Esophagus squamous epithelium (tissue), 5 donors: ENCODE measurements around the gene ANKS1B. TPM values are rescaled to one million over a fixed set of nuclear protein-coding genes. Genes with fewer than 3 reads are reported as not detected.

Experiments
- DNase-seq: peaks from one replicate; lab custom pipeline; 2025; lab: John Stamatoyannopoulos, UW
- H3K27ac ChIP-seq, 4 donors: fragments of 200-600 bp; sonication (generic); one replicate each; pipeline ENCODE4 v1.5.1; 2016 to 2019; ENCODE audit warnings: mild to moderate bottlenecking in 1 of 4
- H3K27me3 ChIP-seq, 4 donors: fragments of 200-600 bp; sonication (generic); 1 replicate in 3 of 4; 2 replicates in 1 of 4; pipeline versions ENCODE4 v1.5.1 to v1.6.0; 2017 to 2021; ENCODE audit warnings: antibody characterized with exemption in 1 of 4
- H3K36me3 ChIP-seq, 3 donors: fragments of 200-600 bp; sonication (generic); one replicate each; pipeline ENCODE4 v1.5.1; 2016 to 2019
- H3K4me1 ChIP-seq, 3 donors: fragments of 200-600 bp; sonication (generic); one replicate each; pipeline ENCODE4 v1.5.1; 2017 to 2019
- H3K4me3 ChIP-seq, 4 donors: fragments of 200-600 bp; sonication (generic); 1 replicate in 3 of 4; 2 replicates in 1 of 4; pipeline ENCODE4 v1.5.1; 2016 to 2019; ENCODE audit warnings: mild to moderate bottlenecking in 2 of 4, moderate library complexity in 1 of 4
- H3K9me3 ChIP-seq, 3 donors: fragments of 200-600 bp; sonication (generic); one replicate each; pipeline ENCODE4 v1.5.1; 2016 to 2019
- POLR2A ChIP-seq, 4 donors: fragments of 450-650 bp; IDR thresholded peaks; one replicate each; pipeline ENCODE4 v1.6.1; 2017; ENCODE audit warnings: antibody characterized with exemption in 4 of 4, mild to moderate bottlenecking in 4 of 4, moderate library complexity in 3 of 4
- WGBS, 2 donors: methylation state at CpG; one replicate each; pipeline ENCODE4 v1.1.5; 2018; 5-methylcytosine and 5-hydroxymethylcytosine counted together
- intact Hi-C: fragments of 100-400 bp; cut with DNase I; formaldehyde crosslinking; loops from one replicate; pipeline ENCODE4 v1.15.0; 2022
- total RNA-seq, 4 donors: library from RNA; depleted of rRNA; stranded (reverse); fragments of >200 nt; gene quantifications; one replicate each; pipeline ENCODE4 v1.1.0, GENCODE V29; 2016
- TF ChIP-seq, protein P1 (sequence below), 6 experiments: fragments of 450-650 bp in 4 of 6; fragments of 200-600 bp in 2 of 6; sonication (generic) in 2 of 6; IDR thresholded peaks; one replicate each; pipeline ENCODE4 v1.5.1; 2016 to 2019; ENCODE audit warnings: antibody characterized with exemption in 6 of 6, mild to moderate bottlenecking in 4 of 6, moderate library complexity in 4 of 6
- donor health status: DM: yes; HTN: yes; CAD: no.

Gene ANKS1B
- total RNA-seq, 4 donors from 2014 or later, result 1.6 to 15.8 (median 8.1) TPM

DNA sequence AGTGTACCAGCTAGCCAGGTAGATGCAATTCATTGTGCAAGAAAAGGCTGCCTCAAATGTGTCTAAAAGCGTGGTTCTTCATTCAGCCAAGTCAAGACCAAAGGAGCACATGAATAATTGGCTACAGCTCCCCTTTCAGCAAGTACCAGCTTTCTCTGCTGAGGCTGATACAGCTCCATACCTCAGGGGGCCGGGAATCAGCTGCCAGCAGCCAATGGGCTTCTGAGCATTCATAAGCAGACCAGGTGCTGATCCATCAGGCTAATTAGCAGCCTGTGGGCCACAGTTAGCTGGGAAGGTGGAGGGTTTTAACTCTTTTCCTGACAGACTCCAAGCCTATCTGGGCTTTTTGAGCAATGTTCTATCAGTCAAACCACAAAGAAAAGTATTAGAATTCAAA lies 1075.0 kb downstream of the ANKS1B start:
- Histone ChIP-seq H3K27ac (no peak overlapping the region), H3K9me3 (no peaks in the 10 kb centered on the region)
- WGBS, 2 donors, result 28 to 47% methylated on average over 2 of the region's 2 CpGs

DNA sequence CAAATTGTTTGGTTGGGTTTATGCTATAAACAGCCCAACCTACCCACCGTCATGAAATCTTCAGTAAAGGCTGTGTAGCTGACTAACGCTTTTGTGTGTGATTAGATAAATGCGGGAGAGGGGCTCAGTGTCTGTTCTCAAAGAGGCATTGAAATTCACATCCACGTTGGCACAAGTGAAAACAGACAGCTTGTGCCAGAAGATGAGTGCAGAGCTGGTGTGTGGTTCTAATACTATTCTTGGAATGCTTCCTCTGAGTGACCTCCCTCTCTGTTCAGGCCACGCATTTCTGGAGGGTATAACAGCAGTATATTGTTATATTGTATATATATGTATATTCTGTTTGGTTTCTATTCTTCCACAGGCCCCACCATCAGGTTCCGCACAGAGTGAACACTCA lies 1075.9 kb downstream of the ANKS1B start:
- Histone ChIP-seq H3K27me3 (no peaks in the 10 kb centered on the region), H3K4me3 (no peak overlapping the region), H3K9me3 (no peaks in the 10 kb centered on the region), H3K36me3 (no peaks in the 10 kb centered on the region), H3K27ac (no peak overlapping the region), H3K4me1 (no peaks in the 10 kb centered on the region)
- intact Hi-C loops, result no loop called here
- DNase-seq, result no peak
- 71 to 81% methylated on average over 6 of the region's 6 CpGs for WGBS, 2 donors
- no peak for TF ChIP-seq POLR2A (IDR thresholded peaks at IDR 0.05)
- TF ChIP-seq, protein P1, sequence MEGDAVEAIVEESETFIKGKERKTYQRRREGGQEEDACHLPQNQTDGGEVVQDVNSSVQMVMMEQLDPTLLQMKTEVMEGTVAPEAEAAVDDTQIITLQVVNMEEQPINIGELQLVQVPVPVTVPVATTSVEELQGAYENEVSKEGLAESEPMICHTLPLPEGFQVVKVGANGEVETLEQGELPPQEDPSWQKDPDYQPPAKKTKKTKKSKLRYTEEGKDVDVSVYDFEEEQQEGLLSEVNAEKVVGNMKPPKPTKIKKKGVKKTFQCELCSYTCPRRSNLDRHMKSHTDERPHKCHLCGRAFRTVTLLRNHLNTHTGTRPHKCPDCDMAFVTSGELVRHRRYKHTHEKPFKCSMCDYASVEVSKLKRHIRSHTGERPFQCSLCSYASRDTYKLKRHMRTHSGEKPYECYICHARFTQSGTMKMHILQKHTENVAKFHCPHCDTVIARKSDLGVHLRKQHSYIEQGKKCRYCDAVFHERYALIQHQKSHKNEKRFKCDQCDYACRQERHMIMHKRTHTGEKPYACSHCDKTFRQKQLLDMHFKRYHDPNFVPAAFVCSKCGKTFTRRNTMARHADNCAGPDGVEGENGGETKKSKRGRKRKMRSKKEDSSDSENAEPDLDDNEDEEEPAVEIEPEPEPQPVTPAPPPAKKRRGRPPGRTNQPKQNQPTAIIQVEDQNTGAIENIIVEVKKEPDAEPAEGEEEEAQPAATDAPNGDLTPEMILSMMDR (IDR thresholded peaks at IDR 0.05), result no peak

More for the DNA sequence above, 1075.0 kb downstream of the ANKS1B start:
- no peak for DNase-seq
- TF ChIP-seq, protein P1 (IDR thresholded peaks at IDR 0.05), result no peak
- Histone ChIP-seq H3K27me3 (no peaks in the 10 kb centered on the region), H3K4me1 (no peaks in the 10 kb centered on the region), H3K4me3 (no peak overlapping the region), H3K36me3 (no peaks in the 10 kb centered on the region)
- intact Hi-C loops, result no loop called here

- no peak overlapping the region for H3K4me3 ChIP-seq
- intact Hi-C loops, result no loop called here
- no peaks in the 10 kb centered on the region for H3K9me3 ChIP-seq
- DNase-seq, result no peak
- TF ChIP-seq POLR2A (IDR thresholded peaks at IDR 0.05), result no peak
- TF ChIP-seq, protein P1 (IDR thresholded peaks at IDR 0.05), result no peak
- no peaks in the 10 kb centered on the region for H3K27me3 ChIP-seq
- no peaks in the 10 kb centered on the region for H3K4me1 ChIP-seq
- no peaks in the 10 kb centered on the region for H3K36me3 ChIP-seq
- no peak overlapping the region for H3K27ac ChIP-seq
These were observed 1080.9 kb downstream of the ANKS1B start for GRCh38 chr12:98903875-98904274.

DNA sequence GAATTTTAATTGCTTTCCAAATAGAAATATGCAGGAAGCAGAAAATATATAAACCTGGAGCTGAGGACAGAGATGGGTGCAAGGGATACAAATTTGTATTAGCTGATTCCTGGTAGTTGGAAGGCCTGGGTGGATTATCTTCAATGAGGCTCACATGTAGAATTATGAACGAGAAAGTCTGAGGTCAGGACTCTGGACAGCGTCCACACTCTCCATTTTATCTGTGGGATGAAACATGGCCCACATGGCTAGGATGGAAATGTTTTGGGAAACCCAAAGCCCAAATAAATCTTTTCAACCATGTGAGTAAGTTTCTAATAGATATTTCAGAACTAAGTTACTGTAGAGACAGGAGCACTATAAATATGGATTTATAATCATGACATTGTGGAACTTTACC lies 1083.5 kb downstream of the ANKS1B start:
- intact Hi-C loops, result no loop called here
- DNase-seq, result no peak
- TF ChIP-seq, protein P1 (IDR thresholded peaks at IDR 0.05), result no peak
- TF ChIP-seq POLR2A (IDR thresholded peaks at IDR 0.05), result no peak
- 41 to 46% methylated on average over 2 of the region's 2 CpGs for WGBS, 2 donors
- Histone ChIP-seq H3K27me3 (peaks cover 0 to 18% (median 1%) of the 10 kb centered on the region in 4 donors), H3K36me3 (no peaks in the 10 kb centered on the region), H3K9me3 (no peaks in the 10 kb centered on the region), H3K27ac (no peak overlapping the region), H3K4me3 (no peak overlapping the region), H3K4me1 (no peaks in the 10 kb centered on the region)

DNA sequence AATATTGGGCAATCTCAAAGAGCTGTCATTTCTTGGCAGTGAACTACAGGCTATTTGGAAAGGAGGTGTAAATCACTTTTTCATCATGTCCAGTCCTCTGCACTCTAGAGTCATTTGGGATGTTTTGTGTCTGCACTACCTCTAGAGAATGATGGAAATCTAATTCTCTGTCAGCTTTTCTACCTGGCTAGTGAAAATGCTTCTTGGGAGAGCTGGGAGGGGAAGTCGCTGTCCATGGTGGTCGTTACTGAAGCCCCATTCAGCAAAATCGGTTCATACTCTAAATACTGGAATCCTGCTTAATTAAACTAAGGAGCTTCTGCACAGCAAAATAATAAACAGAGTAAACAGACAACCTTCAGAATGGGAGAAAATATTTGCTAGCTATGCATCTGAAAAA lies 1087.8 kb downstream of the ANKS1B start:
- WGBS, 2 donors, result 14 to 17% methylated on average over 3 of the region's 3 CpGs
- DNase-seq, result no peak
- no peak overlapping the region for H3K4me3 ChIP-seq
- peaks cover 0 to 59% (median 5%) of the 10 kb centered on the region in 4 donors for H3K27me3 ChIP-seq
- H3K27ac ChIP-seq, result no peak overlapping the region
- TF ChIP-seq POLR2A (IDR thresholded peaks at IDR 0.05), result no peak
- TF ChIP-seq, protein P1 (IDR thresholded peaks at IDR 0.05), result no peak
- intact Hi-C loops, result no loop called here
- H3K36me3 ChIP-seq, result no peaks in the 10 kb centered on the region
- H3K4me1 ChIP-seq, result peaks cover 0 to 22% (median 4%) of the 10 kb centered on the region in 3 donors
- H3K9me3 ChIP-seq, result no peaks in the 10 kb centered on the region
